ENCODE data around the gene PIH1D2. TPM values are rescaled to one million over a fixed set of nuclear protein-coding genes. Genes with fewer than 3 reads are reported as not detected.

PIH1D2 gene
- total RNA-seq, 1 donor from 2014 or later = 1.4 TPM

GRCh38 chr11:112115386-112115785 lies 41.6 kb upstream of the PIH1D2 start:
- Mint-ChIP-seq H3K4me3 (ENCODE audit: unreplicated experiment) (no peak overlapping the region), H3K36me3 (ENCODE audit: unreplicated experiment) (peaks cover 13% of the 10 kb centered on the region), H3K4me1 (ENCODE audit: low read depth, unreplicated experiment) (no peaks in the 10 kb centered on the region), H3K27me3 (ENCODE audit: unreplicated experiment) (no peaks in the 10 kb centered on the region), H3K9me3 (ENCODE audit: unreplicated experiment) (no peaks in the 10 kb centered on the region), H3K27ac (ENCODE audit: unreplicated experiment) (no peak overlapping the region)
- no peak for TF ChIP-seq CTCF (IDR thresholded peaks at IDR 0.05; ENCODE audit: partially characterized antibody, unreplicated experiment)
- no peak for DNase-seq

GRCh38 chr11:112114460-112114859 lies 40.6 kb upstream of the PIH1D2 start:
- DNase-seq = no peak
- Mint-ChIP-seq H3K4me3 (ENCODE audit: unreplicated experiment) (no peak overlapping the region), H3K27ac (ENCODE audit: unreplicated experiment) (no peak overlapping the region), H3K36me3 (ENCODE audit: unreplicated experiment) (peaks cover 14% of the 10 kb centered on the region), H3K4me1 (ENCODE audit: low read depth, unreplicated experiment) (no peaks in the 10 kb centered on the region), H3K9me3 (ENCODE audit: unreplicated experiment) (no peaks in the 10 kb centered on the region), H3K27me3 (ENCODE audit: unreplicated experiment) (no peaks in the 10 kb centered on the region)
- TF ChIP-seq CTCF (IDR thresholded peaks at IDR 0.05; ENCODE audit: partially characterized antibody, unreplicated experiment) = no peak

GRCh38 chr11:112113539-112114457 lies 40.0 kb upstream of the PIH1D2 start:
- peak; percentile 74 for TF ChIP-seq CTCF (IDR thresholded peaks at IDR 0.05; ENCODE audit: partially characterized antibody, unreplicated experiment)
- Mint-ChIP-seq H3K4me1 (ENCODE audit: low read depth, unreplicated experiment) (no peaks in the 10 kb centered on the region), H3K9me3 (ENCODE audit: unreplicated experiment) (no peaks in the 10 kb centered on the region), H3K36me3 (ENCODE audit: unreplicated experiment) (peaks cover 14% of the 10 kb centered on the region), H3K27ac (ENCODE audit: unreplicated experiment) (no peak overlapping the region), H3K4me3 (ENCODE audit: unreplicated experiment) (no peak overlapping the region), H3K27me3 (ENCODE audit: unreplicated experiment) (no peaks in the 10 kb centered on the region)
- DNase-seq = no peak

DNA sequence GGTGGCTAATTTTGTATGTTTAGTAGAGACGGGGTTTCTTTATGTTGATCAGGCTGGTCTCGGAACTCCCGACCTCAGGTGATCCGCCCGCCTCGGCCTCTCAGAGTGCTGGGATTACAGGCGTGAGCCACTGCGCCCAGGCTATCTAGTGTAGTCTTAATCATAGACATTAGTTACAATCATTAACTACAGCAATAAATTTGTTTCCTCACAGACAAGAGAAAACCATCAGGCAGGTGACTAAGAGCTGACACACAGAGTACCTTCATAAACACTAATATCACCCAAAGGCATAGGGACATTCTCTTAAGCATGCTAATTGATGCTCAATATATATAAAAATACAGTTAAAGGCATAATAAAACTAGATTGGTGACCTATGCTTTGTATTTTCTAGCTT lies 32.3 kb upstream of the PIH1D2 start:
- DNase-seq = no peak
- H3K4me1 Mint-ChIP-seq (ENCODE audit: low read depth, unreplicated experiment) = no peaks in the 10 kb centered on the region
- H3K27me3 Mint-ChIP-seq (ENCODE audit: unreplicated experiment) = no peaks in the 10 kb centered on the region

More for the DNA sequence above, 32.3 kb upstream of the PIH1D2 start:
- peaks cover 5% of the 10 kb centered on the region for H3K36me3 Mint-ChIP-seq (ENCODE audit: unreplicated experiment)
- H3K4me3 Mint-ChIP-seq (ENCODE audit: unreplicated experiment) = no peak overlapping the region
- no peaks in the 10 kb centered on the region for H3K9me3 Mint-ChIP-seq (ENCODE audit: unreplicated experiment)
- H3K27ac Mint-ChIP-seq (ENCODE audit: unreplicated experiment) = no peak overlapping the region
- TF ChIP-seq CTCF (IDR thresholded peaks at IDR 0.05; ENCODE audit: partially characterized antibody, unreplicated experiment) = no peak
